Colon (tissue), 2 donors: ENCODE measurements around the gene ZNF701.
A peak's percentile ranks its signal among the peaks of the same experiment; 100 is the strongest.
"Not testable (repeated sequence)": the region's sequence is repeated elsewhere in the genome, so short reads cannot be mapped to it uniquely, and the experiment has no call there.

Experiments used
- FAIRE-seq: peaks from 2 replicates; lab custom pipeline; 2012; peaks lifted over from hg19 to GRCh38; lab: Jason Lieb, UNC
- donor health status: control.
- donor health status: control.

ZNF701 gene

DNA sequence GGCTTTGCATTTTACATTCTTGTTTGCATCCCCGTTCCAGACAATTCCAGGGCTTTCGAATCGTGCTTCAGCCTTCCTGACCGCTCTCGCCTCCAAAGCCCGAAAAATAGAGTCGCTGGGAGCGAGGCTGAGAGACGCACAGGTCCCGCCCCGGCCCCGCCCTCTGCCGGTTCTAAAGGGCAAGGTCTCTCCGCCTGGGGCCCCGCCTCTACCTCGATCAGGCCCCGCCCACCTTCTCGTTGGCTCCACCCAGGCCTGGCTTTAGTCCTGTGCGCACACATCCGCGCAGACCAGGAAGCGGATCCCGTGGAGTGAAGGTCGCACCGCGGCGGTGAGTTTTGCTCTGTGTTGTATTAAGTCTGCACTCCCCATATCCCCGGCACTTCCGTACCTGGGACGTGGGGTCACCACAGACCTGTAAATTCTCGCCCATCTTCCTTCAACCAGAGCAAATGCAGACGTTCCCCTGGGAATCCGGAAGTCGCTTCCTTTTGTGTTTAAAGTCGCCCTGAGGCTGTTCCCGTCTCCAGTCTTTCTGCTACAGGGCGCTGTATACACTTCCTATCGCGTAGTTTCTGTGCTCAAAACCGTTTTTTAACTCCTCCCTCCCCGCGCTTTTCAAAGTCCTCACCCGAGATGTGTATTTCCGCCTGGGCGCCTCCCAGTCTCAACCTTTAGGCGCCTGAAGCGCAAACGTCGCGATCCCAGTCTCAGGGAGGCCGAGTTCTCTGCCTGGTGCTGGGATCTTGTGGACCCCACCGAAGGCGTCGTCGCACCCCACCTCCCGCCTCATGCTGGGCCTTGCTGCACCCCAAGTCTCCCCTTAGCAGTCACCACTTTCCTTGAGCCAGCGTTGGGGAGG lies at the start of gene ZNF701:
Gene ZNF701, plus strand, starts transcription at position 288 of the 862 bp plus-strand sequence. CDS start 3,861 bp downstream, outside the sequence.
- FAIRE-seq, result no peak

DNA sequence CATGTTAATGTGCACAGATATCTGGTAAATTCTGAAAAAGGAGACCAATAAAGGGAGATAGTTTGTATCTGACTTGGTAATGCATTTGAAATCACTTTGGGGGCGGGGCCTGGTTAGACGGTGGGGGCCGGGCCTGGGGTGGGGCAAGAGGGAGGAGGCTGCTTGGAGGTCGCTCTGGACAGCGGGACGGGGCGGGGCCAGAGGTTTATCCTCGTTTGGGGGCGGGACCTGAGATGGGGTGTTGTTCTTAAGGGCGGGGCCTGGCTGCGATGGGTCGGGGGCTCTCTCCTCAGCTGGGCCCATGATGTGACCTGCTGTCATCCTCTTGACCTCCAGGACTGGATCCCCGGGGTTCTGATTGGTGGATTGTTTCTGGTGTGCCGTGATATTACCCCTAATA lies 47.5 kb upstream of the ZNF701 start:
- no peak for FAIRE-seq

DNA sequence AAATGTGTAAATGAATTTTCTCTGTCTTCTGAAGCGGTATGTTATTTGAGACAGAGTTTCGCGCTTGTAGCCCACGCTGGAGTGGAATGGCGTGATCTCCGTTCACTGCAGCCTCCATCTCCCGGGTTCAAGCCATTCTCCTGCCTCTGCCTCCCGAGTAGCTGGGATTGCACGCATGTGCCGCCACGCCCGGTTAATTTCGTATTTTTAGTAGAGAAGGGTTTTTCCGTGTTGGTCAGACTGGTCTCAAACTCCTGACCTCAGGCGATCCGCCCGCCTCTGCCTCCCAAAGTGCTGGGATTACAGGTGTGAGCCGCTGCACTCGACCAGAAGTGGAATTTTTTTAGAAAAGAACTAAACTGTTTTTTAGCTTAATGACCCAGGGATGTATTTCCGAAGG lies 46.0 kb upstream of the ZNF701 start:
- no peak for FAIRE-seq

DNA sequence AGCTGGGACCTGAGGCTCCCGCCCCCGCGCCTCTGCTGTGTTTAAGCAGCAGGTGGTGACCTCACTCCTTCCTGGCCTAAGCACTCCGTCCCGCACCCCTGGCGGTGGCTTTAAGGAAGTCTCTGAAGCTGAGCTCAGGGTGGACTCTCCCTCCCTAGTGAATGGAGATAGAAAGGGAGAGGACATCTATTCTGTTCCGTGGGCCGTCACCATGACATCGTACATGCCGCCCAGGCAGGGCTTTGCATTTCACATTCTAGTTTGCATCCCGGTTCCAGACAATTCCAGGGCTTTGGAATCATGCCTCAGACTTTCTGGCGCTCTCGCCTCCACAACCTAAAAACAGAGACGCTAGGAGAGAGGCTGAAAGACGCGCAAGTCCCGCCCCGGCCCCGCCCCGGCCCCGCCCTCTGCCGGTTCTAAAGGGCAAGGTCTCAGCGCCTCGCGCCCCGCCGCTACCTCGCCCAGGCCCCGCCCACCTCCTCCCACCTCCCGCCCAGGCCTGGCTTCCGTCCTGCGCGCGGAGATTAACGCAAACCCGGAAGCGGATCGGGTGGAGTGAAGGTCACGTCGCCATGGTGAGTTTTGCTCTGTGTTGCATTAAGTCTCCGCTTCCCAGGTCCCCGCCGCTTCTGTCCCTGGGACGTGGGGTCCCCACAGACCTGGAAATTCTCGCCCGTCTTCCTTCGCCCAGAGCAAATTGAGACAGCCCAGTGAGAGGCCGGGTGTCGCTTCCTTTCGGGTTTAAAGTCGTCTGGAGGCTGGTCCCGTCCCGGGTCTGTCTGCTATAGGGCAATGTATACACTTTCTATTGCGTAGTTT lies 42.7 kb upstream of the ZNF701 start, which contains the start of gene ZNF808:
Gene ZNF808, plus strand, starts transcription at position 535 of the 822 bp plus-strand sequence. CDS start 15,617 bp downstream, outside the sequence.
- no peak for FAIRE-seq

DNA sequence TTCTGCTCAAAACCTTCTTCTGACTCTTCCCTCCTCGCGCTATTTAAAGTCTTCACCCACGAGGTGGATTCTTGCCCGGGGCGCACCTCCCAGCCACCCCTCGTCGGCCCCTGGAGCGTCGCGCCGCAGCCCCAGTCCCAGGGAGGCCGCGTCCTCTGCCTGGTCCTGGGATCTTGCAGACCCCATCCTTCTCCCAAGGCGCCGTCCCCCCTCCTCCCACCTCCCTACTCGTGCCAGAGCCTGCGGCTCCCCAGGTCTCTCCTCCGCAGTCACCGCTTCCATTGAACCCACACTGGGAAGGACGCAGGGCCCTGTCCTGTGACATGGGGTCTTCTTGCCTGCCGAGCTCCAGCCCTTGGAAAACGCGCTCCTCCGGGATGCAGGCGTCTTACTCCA lies 42.1 kb upstream of the ZNF701 start:
- FAIRE-seq, result no peak

DNA sequence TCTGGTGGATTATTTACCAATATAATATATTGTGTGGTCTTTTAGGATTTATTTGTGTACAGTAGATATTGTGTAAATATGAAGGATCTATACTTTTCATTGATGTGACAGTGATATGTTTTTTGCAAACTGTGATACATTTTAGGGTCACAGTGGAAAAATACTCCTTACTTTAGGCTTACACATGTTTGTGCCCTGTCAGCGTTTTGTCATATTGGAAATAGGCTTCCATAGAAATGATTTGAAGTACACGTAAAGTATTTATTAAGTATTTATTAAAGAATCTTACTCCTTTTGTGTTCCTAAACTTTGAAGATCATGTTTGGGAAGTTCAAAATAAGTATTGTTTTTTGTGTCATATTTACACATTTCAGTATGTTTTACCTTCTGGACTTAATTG lies 37.6 kb upstream of the ZNF701 start:
- FAIRE-seq, result no peak

DNA sequence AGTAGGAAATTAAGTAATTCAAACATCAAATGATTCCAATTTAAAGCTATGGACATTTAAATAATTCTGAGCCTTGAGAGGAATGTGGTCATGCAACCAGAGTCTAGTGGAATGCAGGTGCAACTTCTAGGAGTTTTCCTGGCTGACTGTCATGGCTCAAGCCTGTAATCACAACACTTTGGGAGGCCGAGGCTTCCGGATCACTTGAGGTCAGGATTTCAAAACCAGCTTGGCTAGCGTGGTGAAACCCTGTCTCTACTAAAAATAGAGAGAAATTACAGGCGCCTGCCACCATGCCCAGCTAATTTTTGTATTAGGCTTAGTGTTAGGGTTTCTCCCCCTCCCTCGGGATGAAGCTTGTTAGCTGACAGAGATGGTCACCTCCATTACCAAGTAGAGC lies 36.2 kb upstream of the ZNF701 start:
- FAIRE-seq, result no peak

DNA sequence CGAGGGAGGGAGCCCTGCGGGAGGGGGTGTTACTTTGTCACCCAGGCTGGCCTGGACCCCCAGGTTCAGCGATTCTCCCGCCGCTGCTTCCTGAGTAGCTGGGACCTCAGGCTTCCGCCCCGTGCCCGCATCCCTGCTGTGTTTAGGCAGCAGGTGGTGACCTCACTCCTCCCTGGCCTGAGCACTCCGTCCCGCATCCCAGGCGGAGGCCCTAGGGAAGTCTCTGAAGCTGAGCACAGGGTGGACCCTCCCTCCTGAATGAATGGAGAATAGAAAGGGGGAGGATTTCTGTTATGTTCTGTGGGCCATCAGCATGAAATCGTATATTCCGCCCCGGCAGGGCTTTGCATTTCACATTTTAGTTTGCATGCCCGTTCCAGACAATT lies 34.7 kb upstream of the ZNF701 start:
- FAIRE-seq, result not testable (repeated sequence)

DNA sequence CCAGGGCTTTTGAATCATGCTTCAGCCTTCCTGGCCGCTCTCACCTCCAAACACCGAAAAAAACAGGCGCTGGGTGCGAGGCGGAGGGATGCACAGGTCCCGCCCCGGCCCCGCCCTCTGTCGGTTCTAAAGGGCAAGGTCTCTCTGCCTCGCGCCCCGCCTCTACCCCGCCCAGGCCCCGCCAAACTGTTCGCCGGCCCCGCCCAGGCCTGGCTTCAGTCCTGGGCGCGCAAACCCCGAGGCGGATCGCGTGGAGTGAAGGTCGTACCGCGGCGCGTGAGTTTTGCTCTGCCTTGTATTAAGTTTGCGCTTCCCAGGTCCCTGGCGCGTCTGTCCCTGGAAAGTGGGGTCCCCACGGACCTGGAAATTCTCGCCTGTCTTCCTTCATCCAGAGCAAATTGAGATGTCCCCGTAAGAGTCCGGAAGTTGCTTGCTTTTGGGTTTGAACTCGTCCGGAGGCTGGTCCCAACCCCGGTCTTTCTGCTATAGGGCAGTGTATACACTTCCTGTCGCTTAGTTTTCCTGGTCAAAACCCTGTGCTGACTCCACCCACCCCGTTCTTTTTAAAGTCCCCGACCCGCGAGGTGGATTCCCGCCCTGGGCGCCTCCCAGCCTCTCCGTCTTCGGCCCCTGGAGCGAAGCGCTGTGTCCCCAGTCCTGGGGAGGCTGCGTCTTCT lies 34.2 kb upstream of the ZNF701 start:
- FAIRE-seq, result no peak

DNA sequence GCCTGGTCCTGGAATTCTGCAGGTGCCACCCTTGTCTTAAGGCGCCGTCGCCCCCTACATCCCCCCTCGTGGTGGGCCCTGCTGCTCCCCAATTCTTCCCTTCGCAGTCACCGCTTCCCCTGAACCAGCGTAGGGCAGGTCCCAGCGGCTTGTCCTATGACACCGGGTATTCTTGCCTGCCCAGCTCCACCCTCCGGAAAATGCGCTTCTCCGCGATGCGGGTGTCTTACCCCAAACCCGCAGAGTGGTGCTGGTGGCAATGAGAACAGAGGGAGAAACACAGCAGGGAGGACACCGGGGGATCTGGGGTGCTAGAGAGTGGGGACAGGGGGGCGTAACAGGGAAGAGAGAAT lies 33.7 kb upstream of the ZNF701 start:
- no peak for FAIRE-seq

DNA sequence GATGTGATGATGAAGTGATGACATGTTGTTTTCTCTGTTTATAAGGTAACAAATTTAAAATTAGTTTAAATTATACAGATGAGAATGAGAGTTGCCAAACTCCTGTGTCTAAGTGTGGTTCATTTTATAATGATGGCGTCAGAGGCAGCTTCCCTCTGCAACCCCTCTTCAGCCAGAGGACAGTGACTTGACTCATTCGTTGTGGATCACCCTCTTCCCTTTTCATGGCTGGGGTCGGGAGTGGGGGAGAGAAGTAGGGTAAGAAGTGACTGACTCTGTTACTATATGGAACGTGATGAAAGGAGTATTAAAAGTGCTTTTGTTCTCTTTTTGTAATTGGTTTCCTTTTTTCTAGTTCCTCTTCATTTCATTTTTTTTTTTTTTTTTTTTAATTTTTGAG lies 31.3 kb upstream of the ZNF701 start:
- peak; percentile 14 for FAIRE-seq

DNA sequence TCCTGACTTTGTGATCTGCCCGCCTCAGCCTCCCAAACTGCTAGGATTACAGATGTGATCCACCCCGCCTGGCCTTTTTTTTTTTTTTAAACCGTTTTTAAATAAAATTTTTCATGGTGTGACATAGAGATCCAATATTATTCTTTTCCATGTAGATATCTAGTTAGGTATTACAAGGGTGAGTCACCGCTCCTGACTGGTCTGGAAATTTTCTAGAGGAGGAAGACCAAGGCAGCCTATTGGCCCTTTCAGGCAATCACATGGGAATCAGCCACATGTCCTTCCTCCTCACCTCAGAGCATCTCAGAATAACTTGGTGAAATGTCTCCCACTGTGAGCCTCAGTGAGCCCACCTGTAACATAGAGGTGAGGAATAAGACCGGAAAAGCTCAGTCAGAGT lies 28.9 kb upstream of the ZNF701 start:
- FAIRE-seq, result not testable (repeated sequence)

DNA sequence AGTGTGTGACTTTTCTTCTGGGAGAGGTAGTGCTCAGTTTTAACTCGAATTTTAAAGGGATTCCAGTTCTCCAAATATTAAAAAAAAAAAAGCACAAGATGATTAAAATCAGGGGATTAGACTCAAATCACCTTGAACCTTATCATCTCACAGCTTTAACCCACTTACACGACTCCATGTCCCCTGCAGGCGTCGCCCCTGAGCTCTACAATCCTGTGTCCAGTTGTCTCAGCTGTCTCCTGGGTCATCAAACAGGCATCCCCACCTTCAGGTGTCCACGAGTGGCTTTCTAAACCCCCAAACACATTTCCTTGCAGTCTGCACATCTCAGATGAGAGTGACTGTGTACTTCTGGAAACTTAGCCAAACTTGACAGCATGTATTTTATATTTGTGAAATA lies 28.5 kb upstream of the ZNF701 start:
- no peak for FAIRE-seq

DNA sequence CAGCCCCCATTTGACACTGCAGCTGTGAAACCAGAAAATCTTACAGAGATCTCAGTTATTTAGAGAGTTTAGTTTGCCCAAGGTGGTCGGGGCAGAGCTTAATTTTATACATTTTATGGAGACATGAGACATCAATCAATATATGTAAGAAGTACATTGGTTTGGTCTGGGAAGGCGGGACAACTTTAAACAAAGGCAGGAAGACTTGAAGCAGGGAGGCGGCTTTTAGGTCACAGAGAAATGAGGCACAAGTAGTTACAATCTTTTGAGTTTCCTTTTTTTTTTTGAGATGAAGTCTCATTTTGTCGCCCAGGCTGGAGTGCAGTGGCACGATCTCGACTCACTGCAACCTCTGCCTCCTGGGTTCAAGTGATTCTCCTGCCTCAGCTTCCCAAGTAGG lies 27.5 kb upstream of the ZNF701 start:
- not testable (repeated sequence) for FAIRE-seq

DNA sequence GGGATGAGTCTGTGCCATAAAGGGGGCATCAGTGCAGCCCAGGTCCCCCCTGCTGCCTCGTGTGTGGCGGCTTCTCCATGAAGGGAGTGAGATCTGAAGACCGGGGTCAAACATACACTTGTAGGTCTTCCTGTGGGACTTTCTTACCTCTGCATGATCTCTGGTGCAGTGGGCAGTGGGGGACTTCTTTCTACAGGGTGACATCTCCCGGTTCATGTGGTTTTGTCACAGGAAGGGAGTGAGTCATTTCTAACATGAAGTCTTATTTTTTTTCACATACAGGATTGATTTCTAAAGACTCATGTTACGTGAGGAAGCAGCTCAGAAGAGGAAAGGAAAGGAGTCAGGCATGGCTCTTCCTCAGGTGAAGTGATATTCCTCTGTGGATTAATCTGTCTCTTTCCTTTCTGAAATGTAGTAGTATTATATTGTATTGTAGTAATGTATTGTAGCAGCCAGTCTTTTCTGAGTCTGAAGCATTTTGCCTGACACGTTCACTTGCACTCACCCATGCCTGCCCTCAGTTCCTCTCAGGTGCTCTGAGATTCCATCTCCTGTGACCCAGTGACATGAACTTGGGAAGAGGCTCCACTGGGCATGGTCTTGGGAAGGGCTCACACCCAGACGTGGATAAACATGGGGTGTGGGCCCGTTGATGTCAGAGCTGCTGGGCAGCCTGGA lies 27.0 kb upstream of the ZNF701 start:
- no peak for FAIRE-seq

DNA sequence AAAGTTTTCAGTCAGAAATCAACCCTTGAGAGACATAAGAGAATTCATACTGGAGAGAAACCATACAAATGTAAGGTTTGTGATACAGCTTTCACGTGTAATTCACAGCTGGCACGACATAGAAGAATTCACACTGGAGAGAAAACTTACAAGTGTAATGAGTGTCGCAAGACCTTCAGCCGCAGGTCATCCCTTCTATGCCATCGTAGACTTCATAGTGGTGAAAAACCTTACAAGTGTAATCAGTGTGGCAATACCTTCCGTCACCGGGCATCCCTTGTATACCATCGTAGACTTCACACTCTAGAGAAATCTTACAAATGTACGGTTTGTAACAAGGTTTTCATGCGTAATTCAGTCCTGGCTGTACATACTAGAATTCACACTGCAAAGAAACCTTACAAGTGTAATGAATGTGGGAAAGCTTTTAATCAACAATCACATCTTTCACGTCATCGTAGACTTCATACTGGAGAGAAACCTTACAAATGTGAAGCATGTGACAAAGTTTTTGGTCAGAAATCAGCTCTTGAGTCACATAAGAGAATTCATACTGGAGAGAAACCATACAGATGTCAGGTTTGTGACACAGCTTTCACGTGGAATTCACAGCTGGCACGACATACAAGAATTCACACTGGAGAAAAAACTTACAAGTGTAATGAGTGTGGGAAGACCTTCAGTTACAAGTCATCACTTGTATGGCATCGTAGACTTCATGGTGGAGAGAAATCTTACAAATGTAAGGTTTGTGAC lies 15.7 kb upstream of the ZNF701 start:
- no peak for FAIRE-seq

DNA sequence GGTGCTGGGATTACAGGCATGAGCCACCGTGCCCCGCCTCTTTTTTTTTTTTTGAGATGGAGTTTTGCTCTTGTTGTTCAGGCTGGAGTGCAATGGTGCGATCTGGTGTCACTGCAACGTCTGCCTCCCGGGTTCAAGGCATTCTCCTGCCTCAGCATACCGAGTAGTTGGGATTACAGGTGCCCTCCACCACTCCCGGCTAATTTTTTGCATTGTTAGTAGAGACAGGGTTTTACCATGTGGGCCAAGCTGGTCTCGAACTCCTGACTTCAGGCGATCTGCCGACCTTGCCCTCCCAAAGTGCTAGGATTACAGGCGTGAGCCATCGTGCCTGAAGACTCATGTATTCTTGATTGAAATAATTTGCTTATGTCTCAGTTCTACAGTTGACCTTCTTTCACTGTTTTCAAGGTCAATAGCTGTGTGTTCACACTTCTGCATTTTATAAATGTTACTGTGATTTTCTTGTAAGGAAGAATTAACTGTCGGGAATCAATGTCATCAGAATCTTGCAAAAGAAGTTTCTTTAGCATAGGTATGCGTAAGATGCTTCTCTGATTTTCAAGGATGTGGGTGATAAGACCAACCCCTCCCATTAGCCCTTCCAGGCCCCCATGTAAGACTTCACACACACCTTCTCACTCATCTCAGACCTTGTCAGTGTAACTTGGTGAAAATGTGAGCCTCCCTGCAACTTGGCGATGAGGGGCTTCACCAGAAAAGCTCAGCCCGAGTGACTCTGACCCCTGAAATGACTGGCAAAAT lies 12.7 kb upstream of the ZNF701 start:
- no peak for FAIRE-seq

DNA sequence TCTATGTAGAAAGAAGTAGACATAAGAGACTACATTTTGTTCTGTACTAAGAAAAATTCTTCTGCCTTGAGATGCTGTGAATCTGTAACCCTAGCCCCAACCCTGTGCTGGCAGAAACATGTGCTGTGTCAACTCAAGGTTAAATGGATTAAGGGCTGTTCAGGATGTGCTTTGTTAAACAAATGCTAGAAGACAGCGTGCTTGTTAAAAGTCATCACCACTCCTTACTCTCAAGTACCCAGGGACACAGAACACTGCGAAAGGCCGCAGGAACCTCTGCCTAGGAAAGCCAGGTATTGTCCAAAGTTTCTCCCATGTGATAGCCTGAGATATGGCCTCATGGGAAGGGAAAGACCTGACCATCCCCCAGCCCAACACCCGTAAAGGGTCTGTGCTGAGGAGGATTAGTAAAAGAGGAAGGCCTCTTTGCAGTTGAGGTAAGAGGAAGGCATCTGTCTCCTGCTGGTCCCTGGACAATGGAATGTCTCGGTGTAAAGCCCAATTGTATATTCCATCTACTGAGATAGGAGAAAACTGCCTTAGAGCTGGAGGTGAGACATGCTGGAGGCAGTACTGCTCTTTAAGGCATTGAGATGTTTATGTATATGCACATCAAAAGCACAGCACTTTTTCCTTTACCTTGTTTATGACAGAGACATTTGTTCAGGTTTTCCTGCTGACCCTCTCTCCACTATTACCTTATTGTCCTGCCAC lies 11.2 kb upstream of the ZNF701 start:
- not testable (repeated sequence) for FAIRE-seq

DNA sequence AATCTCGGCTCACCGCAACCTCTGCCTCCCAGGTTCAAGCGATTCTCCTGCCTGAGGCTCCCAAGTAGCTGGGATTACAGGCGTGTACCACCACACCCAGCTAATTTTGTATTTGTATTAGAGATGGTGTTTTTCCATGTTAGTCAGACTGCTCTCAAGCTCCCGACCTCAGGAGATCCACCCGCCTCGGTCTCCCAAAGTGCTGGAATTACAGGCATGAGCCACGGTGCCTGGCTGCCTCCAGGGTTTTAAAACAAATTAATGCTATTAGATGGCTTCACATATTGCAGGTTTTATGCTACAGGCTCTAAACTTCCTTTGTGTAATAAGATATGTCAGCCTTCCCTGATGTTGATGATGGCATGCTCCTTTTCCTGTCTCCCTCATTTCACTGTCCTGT lies 8.5 kb upstream of the ZNF701 start:
- not testable (repeated sequence) for FAIRE-seq

DNA sequence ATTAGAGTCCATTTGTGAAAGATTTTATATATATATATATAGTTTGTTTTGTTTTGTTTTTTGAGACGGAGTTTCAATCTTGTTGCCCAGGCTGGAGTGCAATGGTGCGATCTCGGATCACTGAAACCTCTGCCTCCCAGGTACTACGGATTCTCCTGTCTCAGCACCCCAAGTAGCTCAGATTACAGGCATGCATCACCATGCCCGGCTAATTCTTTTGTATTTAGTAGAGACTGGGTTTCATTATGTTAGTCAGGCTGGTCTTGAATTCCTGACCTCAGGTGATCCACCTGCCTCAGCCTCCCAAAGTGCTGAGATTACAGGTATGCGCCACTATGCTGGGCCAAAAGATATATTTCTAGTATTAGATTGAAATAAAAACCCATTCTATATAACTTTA lies 4.0 kb upstream of the ZNF701 start:
- no peak for FAIRE-seq
